Measurements from ENCODE around the gene DOCK11.
A peak's percentile ranks its signal among the peaks of the same experiment; 100 is the strongest.

DOCK11 gene

DNA sequence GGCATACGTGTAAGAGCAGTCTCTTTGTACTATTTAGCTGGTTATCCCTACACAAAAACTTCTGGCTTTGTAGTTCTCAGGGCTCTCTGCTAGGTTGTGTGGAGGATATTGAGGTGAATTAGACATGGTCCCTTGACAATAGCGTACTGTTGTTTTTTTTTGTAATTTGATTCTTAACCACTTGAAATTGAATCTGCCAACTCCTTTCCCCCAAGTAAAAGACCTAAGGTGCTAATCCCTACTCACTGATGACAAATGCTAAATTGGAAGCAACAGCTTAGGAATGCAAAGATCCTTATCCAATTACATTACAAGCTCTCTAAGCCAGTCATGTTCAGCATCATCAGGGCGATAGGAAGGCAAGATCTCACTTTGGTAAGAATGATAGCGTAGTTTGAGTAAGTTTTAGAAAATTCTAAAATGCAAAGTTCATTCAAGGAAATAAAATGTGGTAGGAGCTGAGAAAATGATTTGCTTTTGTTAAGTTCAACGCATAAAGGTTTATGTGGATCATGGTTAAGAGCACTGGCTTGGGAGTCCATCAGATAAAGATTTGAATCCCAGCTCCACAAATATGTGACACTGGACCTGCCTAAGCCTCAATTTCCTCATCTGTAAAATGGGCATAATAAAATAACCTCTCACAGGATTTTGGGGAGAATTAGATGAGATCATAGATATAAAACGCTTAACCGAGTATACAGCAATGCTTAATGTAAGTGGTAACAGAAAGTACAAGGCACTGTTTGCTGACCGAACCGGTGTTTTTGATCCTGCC, 39.3 kb downstream of the DOCK11 start:
- DNase-seq, result no peak

DNA sequence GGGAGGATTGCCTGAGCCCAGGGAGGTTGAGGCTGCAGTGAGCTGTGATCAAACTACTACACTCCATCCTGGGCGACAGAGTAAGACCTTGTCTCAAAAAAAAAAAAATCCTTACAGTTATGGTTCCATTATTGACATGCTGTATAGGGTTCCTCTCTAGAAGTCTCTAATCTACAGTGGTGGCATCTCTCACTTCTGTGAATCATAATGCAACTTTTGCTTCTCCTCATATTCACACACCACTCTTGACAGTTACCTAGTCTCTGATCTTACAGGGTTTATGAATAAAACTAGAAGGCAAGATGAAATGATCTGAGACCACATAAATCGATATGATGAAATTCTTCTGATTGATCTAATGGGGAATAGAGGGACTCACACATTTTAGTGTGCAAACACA, 40.6 kb downstream of the DOCK11 start:
- no peak for DNase-seq

DNA sequence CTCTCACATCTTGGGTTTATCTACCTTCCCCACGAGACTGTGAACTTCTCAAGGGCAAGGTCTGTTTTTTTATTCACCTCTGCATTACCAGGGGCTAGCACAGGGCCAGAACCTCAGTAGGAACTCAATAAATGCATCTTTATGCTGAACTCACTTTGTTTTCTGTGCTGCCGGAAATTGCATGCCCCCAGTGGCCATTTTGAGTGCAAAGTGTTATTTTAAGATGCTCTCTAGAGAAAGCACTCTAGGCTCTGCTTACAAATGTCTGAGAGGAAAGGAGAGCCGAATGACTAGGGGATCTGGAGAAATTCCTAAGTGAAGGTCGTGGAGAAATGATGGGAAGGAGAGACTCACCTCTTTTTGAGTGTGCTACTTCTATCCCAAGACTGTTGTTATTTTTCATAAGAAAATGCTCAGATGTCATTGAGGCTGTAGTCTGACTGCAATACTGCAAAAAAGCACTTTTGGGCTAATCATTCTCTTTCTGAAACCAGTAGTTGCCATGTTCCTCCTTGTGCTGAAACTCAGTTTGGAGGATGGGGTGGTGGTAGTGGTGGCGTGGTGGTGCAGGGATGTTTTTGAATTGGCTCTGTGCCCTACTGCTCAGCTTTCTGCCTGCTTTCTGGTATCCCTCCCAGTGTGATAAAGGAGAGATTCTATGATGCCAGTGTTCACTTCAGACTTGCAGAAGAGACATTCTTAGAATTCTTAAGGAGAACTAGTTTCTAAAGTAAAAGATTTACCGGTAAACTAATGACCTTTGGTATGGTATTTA, 41.3 kb downstream of the DOCK11 start:
- DNase-seq, result no peak

DNA sequence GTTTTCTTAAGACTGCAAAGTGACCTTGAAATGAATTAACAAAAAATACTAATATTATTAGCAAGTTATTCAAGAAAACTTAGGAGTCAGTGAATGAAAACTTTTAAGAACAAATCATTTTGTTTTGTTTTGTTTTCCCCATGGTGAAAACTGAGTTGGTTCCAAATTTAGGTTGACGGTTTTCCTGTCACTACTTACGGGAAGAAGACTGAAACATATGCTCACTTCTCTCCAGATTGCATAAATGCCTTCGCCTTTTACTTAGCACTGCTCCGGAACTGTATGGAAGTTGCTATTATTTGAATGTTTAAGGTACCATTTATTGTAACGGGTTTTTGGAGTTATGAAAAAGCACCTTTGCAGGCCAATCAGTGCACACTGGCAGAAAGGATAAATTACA, 42.8 kb downstream of the DOCK11 start:
- DNase-seq, result peak; percentile 67

DNA sequence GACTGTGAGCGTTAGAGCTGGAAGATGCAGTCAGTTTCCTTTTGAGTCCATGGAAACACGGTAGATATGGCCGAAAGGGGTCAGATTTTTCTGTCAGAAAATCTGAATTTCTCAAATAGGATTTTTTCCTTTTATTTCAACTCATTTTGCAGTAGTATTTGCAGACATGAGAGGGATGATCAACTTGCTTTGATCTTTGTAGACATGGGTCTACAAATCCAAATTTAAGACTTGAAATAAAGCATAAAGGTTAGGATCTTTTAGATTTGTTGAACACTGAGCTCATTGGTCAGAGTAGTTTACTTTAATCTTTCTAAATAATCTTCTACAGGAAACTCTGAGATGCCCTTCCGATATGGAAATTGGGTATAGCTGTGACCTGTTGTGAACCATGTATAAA, 44.7 kb downstream of the DOCK11 start:
- no peak for DNase-seq

DNA sequence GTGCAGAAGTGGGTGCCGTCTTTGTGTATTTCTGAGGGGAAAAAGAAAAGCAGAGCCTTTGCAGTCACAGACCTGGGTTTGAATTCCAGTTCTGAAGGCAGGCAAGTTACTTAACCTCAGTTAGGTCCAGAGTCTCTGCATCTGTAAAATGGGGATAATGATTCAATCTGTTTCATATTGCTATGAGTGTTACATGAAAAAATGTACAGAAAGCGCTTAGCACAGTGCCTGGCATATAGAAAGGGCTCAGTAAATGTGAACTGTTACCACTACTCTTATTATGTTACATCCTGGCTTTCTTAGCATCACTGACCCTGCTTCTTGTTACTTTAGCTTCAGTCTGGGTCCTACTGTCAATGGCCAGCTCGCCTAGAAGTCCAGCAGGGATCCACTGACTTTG, 45.9 kb downstream of the DOCK11 start:
- DNase-seq, result no peak

DNA sequence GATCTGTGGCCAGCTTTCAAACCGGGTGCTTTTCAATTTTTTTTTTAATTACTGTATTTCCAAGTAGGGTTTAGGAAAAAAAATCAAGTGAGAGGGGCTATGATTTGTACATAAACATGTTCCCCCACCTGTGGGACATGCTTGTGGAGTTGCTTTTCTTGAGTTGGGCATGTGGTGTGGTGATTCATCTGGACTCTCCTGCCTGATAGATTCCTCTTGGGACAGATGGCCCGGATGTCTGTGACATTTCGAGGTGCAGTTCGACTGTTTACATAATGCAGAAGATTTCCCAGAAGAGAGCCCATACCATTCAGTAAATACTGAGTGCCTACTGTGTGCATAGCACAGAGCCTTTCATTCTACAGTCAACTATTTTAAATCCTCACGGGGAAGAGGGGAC, 49.9 kb downstream of the DOCK11 start:
- no peak for DNase-seq

DNA sequence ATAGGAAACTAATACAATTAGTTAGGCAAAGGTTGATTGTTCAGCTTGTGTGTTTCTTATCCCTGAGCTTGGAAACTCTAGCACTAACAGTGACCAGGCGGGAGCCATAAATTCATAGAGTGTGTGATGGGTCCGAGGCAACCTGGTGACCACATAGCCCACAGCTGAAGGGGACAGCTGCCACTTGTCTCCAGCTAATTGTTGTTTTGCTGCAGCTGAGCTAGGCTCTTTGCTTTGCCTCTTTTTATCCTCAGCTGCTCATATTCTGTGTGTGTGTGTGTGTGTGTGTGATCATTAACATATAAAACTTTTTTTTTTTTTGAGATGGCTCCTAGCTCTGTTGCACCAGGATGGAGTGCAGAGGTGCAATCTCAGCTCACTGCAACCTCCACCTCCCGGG, 53.2 kb downstream of the DOCK11 start:
- no peak for DNase-seq

DNA sequence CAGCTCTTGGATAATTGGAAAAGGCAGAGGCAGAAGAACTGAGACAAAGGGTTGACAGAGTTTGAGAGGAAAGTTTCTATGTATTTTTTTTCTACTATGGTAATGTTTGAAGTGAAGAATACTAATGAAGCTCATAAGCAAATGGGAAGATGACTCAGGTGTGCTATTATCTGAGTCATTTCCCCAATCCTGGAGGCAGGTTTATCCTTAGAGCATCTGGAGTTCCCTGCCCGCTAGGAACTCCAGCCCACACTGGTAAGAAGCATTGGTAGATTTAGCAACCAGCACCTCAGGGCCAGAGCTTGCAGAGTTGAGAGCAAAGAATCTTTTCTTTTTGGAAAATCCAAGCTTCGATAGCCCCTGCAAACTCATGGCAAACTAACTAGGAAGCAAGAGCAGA, 55.2 kb downstream of the DOCK11 start:
- DNase-seq, result no peak

DNA sequence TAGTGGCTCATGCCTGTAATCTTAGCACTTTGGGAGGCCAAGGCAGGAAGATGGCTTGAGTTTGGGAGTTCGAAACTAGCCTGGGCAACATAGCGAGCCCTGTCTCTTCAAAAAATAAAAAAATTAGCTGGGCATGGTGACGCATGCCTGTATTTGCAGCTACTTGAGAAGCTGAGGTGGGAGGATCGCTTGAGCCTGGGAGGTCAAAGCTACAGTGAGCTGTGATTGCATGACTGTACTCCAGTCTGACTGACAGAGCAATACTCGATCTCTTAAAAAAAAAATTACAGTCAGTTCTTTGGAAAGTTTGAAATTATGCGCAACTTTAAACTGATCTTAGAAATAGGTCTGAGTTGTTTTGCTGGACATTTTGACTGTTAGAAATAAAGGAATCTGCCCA, 55.8 kb downstream of the DOCK11 start:
- no peak for DNase-seq

DNA sequence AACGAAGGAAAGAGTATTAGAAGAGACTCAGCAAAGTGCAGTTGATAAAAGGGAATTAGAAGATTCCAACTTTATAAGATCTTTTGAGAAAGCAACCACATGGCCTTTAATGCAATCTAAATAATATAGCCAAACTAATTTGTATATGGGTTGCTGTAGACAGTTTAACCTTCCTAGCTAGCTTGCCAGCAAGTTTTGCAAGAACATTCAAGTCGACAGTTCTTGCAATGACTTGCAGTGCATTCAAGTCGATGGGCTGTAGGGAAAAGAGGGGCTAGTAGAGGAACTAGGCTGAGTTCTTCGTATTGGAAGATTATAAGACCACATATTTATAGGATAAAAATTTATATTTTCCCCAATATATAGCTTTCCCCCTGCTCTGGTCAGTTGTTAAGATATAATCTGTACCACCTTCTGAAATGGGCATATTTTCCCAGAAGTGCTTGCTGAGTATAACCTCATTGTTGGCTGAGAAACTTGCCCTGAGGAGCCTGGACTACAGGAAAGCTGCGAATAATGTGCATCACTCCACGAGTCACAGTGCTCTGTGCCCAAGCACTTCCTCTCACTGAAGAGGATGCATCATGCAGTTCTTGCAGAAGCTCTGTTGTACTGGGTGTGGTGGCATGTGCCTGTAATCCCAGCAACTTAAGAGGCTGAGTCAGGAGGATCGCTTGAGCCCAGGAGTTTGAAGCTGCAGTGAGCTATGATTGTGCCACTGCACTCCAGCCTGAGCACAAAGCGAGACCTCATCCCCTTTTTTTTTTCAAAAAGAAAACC, 56.7 kb downstream of the DOCK11 start:
- peak; percentile 75 for DNase-seq

DNA sequence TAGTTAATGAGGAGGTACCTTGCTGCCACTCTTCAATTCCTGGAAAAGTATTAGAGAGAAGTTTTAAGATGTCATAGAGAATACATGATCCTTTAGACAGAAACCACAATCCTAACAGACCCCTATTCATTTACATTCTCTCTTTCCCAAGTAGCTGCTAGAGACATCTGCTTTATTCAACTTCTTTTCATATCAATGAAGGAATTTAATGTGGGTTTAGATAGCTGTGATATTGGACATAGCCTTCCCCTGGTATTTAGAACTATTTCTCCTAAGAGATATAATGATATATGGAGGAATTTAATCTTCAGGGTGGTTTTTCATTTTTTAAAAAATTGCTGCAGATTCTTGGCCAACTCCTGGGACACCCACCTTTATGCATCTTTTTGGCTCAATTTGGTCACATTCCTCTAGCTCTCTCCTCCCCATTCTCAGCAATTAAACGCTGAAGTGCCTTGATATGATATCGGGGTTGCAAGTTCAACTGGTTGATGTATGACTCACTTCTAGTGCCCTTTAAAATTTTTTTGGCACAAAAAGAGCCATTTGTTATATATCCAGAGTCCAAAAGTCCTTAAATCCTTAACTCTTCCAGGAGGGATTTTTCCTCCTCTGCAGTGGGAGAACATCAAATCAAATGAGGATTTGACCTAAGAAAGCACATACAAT, 57.6 kb downstream of the DOCK11 start:
- DNase-seq, result no peak

DNA sequence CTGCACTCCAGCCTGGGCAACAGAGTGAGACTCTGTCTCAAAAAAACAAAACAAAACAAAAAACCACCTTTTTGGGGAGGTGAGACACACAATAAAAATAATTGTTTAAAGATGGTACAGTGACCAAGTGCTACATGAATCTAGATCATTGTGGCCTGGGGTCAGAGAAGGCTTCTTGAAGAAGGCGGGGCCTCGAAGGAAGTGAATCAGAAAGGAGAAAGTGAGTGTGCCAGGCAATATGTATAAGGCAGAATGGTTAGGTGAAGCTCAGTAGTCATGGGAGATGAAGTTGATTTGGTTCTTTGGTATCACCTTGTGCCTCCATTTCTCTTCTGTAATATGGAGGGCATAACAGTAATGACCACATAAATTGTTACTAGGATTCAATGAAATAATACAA, 58.9 kb downstream of the DOCK11 start:
- DNase-seq, result no peak

DNA sequence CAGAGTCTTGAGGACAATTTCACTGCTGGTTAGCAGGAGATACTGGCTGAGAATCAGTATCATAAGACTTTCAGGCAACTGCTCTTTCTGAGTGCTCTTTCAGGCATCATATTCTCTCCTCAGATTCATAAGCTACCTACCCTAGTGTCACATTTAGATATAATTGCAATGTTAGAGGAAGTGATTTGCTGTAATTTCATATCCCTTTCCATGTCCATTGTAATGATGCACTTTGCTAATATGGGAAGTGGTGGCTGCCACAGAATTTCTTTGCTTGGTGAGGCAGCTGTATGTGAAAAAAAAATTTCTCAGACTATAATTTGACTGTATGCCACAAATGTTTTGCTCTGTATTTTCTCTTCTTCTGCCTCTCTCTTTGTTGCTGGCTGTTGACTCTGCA, 63.3 kb downstream of the DOCK11 start:
- peak; percentile 38 for DNase-seq

DNA sequence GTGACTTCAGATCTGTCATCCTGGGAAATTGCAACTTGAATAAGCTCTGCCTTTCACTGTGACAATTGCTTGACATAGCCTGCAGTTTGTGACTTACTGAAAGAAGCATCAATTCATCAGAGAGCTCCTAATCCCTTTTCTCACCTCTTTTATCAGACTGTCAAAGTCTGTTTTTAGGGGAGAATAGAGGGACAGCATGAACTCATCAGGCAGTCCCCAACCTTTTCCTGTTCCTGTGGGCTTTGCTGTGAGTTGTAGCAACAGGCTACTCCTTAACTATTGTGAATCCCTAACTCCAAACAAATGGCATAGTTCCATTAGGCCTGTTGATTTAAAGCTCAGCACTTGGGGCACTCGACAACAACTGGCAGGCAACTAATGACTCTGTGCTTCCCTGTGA, 64.9 kb downstream of the DOCK11 start:
- no peak for DNase-seq

DNA sequence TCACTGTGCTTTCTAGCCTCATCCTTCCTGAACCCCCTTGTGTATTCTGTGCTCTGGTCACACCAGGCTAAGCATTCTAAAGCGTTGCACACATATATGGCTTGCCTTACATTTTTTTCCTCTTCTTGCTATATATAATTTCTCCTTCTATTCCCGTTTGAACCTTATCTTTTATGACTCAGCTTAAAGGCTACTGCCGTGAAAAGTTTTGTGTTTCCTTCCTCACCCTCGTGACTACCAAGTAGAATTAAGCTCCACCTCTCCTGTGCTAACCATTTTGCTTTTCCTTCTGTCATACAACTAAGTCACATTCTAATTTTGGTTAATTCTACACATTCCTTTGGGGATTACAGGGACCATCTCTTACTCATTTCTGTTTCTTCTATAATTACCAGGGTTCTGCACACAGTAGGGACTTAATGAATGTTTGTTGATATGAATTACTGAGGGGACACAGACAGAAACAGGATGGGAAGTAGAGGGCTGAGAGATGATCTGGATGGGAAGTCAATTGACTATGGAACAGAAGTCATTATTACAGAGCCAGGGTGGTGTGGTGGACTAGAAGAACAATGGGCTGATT, 67.1 kb downstream of the DOCK11 start:
- peak; percentile 6 for DNase-seq

DNA sequence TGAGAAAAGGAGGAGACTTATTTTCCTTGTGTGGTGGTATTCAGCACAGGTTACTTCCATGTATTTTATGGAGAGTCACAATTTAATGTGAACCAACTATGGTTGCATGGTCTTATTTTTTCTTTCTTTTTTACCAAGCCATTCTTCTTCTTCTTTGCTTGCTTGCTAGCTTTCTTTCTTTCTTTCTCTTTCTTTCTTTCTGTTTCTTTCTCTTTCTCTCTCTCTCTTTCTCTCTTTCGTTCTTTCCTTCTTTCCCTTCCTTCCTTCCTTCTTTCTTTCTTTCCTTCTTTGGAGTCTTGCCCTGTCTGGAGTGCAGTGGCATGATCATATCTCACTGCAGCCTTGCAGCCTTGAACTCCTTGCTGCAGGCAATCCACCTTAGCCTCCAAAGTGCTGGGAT, 68.9 kb downstream of the DOCK11 start:
- no peak for DNase-seq

DNA sequence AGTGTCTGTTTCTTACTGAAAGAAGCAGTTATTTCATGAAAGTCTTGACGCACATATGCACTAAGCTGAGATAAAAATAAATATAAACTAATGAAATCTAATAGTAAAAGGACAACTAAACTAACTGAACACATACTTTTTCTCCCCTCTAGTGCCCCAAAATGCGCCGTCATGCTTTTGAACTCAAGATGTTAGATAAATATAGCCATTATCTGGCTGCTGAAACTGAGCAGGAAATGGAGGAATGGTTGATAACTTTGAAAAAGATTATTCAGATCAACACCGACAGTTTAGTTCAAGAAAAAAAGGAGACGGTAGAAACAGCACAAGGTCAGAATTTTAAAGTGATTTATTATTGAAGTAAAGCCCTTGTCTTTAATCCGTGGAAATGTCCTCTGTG, 70.2 kb downstream of the DOCK11 start:
- no peak for DNase-seq

DNA sequence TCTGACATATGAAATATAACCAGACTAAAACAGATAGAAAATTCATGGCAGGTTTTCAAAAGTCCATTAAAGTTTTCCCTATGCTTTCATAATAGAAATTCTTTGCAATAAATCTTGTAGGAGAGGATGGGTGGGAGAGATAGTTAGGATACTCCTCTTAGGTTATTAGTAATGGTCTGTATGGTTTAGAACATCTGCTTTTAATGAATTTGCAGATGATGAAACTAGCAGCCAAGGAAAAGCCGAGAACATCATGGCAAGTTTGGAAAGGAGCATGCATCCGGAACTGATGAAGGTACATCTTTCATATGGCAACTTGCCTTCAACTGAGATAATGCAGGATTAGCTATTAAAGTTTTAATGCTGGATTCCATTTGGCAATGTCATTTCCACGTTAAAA, 70.7 kb downstream of the DOCK11 start:
- no peak for DNase-seq

DNA sequence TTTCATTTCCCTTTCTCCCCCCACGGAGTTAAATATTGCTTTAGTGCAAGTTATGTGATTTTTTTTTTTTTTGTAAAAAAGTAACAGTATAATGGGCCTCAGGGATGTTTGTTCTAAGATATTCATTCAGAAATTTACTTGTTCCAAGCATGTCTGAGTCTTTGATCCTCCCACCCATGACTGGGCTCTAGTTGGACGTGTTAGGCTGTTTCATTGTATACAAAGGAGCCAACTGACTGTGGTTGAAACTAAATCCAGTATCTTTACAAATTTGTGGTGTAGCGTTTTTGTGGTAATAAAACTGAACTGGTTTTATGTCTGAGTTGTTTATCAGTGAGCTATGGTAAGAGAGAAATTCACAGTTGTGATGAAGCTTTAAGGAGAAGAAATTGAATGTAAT, 74.1 kb downstream of the DOCK11 start:
- no peak for DNase-seq

DNA sequence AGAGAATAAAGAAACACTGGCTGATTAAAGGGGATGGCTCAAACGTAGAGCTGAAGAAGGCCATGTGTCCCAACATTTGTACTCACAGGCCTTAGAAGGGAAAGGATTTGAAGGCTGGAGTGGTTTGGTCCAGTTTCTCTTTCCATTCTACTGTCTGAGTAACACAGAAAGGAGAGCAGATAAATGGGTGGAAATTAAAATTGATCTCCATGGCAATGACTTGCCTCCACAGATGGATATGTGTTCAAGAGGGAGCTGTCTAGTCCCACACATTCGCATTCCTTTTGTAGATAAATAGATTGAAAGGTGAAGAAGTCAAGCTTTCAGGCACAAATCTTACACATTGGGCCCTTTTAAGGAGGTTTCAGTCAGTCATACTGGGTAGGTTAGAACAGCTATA, 74.6 kb downstream of the DOCK11 start:
- DNase-seq, result no peak

DNA sequence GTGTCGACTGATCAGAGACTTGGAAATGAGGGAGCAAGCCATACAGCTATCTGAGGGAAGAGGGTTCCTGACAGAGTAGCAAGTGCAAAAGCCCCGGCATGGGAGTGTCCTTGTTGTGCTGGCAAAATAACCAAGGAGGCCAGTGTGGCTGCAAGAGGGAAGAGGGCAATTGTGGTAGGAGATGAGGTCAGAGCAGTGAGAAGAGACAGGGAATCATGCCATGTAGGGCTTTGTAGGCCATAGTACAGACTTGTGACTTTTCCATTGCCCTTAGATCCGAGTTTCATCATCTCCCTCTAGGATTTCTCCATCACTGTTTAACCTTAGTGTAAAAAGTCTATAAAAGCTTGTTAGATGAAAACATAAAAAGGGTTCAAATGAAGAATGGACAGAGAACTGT, 76.2 kb downstream of the DOCK11 start:
- DNase-seq, result no peak

DNA sequence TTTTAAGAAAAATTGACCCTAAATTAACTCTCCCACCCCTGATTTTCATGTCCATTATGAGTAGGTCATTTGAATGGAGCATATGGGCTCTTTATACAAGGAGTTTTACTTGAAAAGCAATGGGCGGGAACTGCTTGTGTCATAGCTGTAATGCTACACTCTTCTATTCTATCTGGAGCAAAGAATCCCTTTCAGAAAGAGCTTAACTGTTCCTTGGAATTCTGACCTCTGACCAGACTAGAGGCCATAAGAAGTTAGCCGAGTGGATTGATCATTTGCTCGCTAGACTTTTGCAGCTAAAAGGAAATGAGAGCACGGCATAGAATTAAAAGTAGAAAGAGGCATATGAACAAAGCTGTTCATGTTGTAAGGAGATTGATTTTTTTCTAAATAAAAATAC, 79.1 kb downstream of the DOCK11 start:
- no peak for DNase-seq
